ENCODE measurements around the gene OTOP1.
"Not testable (repeated sequence)": the region's sequence is repeated elsewhere in the genome, so short reads cannot be mapped to it uniquely, and the experiment has no call there.

OTOP1 gene

GRCh38 chr4:4228356-4228668, 1.6 kb upstream of the OTOP1 start:
- no peak for DNase-seq

- no peak for DNase-seq
Observed at GRCh38 chr4:4227510-4228355, 1.0 kb upstream of the OTOP1 start.

GRCh38 chr4:4225915-4226605, 669 bp downstream of the OTOP1 start:
- DNase-seq, result no peak

GRCh38 chr4:4217113-4217512, 9.6 kb downstream of the OTOP1 start:
- no peak for DNase-seq

GRCh38 chr4:4216648-4217047, 10.1 kb downstream of the OTOP1 start:
- no peak for DNase-seq

- DNase-seq, result not testable (repeated sequence)
Observed at GRCh38 chr4:4213674-4214073, 13.1 kb downstream of the OTOP1 start.

GRCh38 chr4:4206204-4206603, 20.5 kb downstream of the OTOP1 start:
- no peak for DNase-seq

- DNase-seq, result no peak
Observed at GRCh38 chr4:4204401-4204745, 22.4 kb downstream of the OTOP1 start.

- DNase-seq, result no peak
Observed at GRCh38 chr4:4203688-4204400, 22.9 kb downstream of the OTOP1 start.

- DNase-seq, result no peak
Observed at GRCh38 chr4:4202510-4202909, 24.2 kb downstream of the OTOP1 start.

- DNase-seq, result no peak
Observed at GRCh38 chr4:4200624-4201023, 26.1 kb downstream of the OTOP1 start.

- DNase-seq, result no peak
Observed at GRCh38 chr4:4195354-4195753, 31.4 kb downstream of the OTOP1 start.

GRCh38 chr4:4188557-4188956, 38.2 kb downstream of the OTOP1 start:
- peak; percentile 38 for DNase-seq

GRCh38 chr4:4185528-4185927, 41.2 kb downstream of the OTOP1 start:
- no peak for DNase-seq

GRCh38 chr4:4182835-4183568, 43.7 kb downstream of the OTOP1 start:
- peak; percentile 22 for DNase-seq

GRCh38 chr4:4170596-4171150, 56.1 kb downstream of the OTOP1 start:
- DNase-seq, result no peak

- DNase-seq, result not testable (repeated sequence)
Observed at GRCh38 chr4:4167981-4168780, 58.5 kb downstream of the OTOP1 start.

GRCh38 chr4:4166986-4167385, 59.7 kb downstream of the OTOP1 start:
- DNase-seq, result not testable (repeated sequence)

- DNase-seq, result not testable (repeated sequence)
Observed at GRCh38 chr4:4165701-4166392, 60.9 kb downstream of the OTOP1 start.

- DNase-seq, result not testable (repeated sequence)
Observed at GRCh38 chr4:4164532-4165173, 62.1 kb downstream of the OTOP1 start.

- DNase-seq, result not testable (repeated sequence)
Observed at GRCh38 chr4:4162186-4162585, 64.5 kb downstream of the OTOP1 start.
